Immature natural killer cell (primary cell): ENCODE data around the gene ADD1. TPM values are rescaled to one million over a fixed set of nuclear protein-coding genes. Genes with fewer than 3 reads are reported as not detected.
"Not testable (repeated sequence)": the region's sequence is repeated elsewhere in the genome, so short reads cannot be mapped to it uniquely, and the experiment has no call there.

Source experiments
- DNase-seq, 3 donors: peaks; one replicate each; pipeline ENCODE4 v3.0.0; 2022; ENCODE audit warnings: mixed read lengths in 1 of 3
- H3K27ac Mint-ChIP-seq, 6 donors: one replicate each; pipeline ENCODE4 v1.8.0; 2020; ENCODE audit warnings: mixed read lengths in 6 of 6, mild to moderate bottlenecking in 5 of 6, inconsistent platforms in 4 of 6, moderate library complexity in 3 of 6
- H3K27me3 Mint-ChIP-seq, 3 donors: one replicate each; pipeline ENCODE4 v1.8.0; 2020 to 2021; ENCODE audit warnings: low read depth in 3 of 3, mild to moderate bottlenecking in 3 of 3, mixed read lengths in 3 of 3, moderate library complexity in 3 of 3, inconsistent platforms in 1 of 3
- H3K36me3 Mint-ChIP-seq, 3 donors: one replicate each; pipeline ENCODE4 v1.8.0; 2020; ENCODE audit warnings: mixed read lengths in 3 of 3, inconsistent platforms in 2 of 3, mild to moderate bottlenecking in 2 of 3
- H3K4me1 Mint-ChIP-seq, 2 donors: one replicate each; pipeline ENCODE4 v1.8.0; 2020; ENCODE audit warnings: inconsistent platforms in 2 of 2, mild to moderate bottlenecking in 2 of 2, mixed read lengths in 2 of 2, moderate library complexity in 1 of 2
- H3K4me3 Mint-ChIP-seq, 5 donors: one replicate each; pipeline ENCODE4 v1.8.0; 2020; ENCODE audit warnings: mild to moderate bottlenecking in 5 of 5, mixed read lengths in 5 of 5, inconsistent platforms in 3 of 5, moderate library complexity in 3 of 5
- H3K9me3 Mint-ChIP-seq, 6 donors: one replicate each; pipeline ENCODE4 v1.8.0; 2020; ENCODE audit warnings: mild to moderate bottlenecking in 6 of 6, mixed read lengths in 6 of 6, inconsistent platforms in 4 of 6, moderate library complexity in 3 of 6
- polyA plus RNA-seq, 3 donors: library from polyadenylated mRNA; unstranded; fragments of 300-500 nt; fragmentation: Illumina TruSeq; gene quantifications; one replicate each; pipeline ENCODE4 v1.2.3, GENCODE V29; 2021

Gene ADD1
- polyA plus RNA-seq, 3 donors from 2014 or later, result 207 to 318 (median 314) TPM

- H3K36me3 Mint-ChIP-seq, result peaks cover 5 to 6% (median 5%) of the 10 kb centered on the region in 3 donors
- peaks cover 34 to 44% of the 10 kb centered on the region in 2 donors for H3K4me1 Mint-ChIP-seq
- H3K4me3 Mint-ChIP-seq, result peak overlapping the region; percentile 86 to 89 (median 88)
- peak overlapping the region; percentile 88 to 96 (median 94) for H3K27ac Mint-ChIP-seq
- peak in 1 of 3 donors; percentile 17 for DNase-seq
- peaks cover 4 to 29% (median 9%) of the 10 kb centered on the region in 3 donors for H3K27me3 Mint-ChIP-seq
- no peaks in the 10 kb centered on the region for H3K9me3 Mint-ChIP-seq
Measured at GRCh38 chr4:2933566-2934076, 90.0 kb downstream of the ADD1 start.

- Mint-ChIP-seq H3K9me3 (no peaks in the 10 kb centered on the region), H3K4me1 (peaks cover 40 to 50% of the 10 kb centered on the region in 2 donors), H3K4me3 (peak overlapping the region; percentile 83 to 88 (median 86)), H3K27me3 (peaks cover 2 to 29% (median 9%) of the 10 kb centered on the region in 3 donors), H3K27ac (peak overlapping the region in 5 of 6 donors; percentile 45 to 90 (median 76)), H3K36me3 (peaks cover 3 to 7% (median 6%) of the 10 kb centered on the region in 3 donors)
- peak; percentile 38 to 55 (median 53) for DNase-seq
Measured at GRCh38 chr4:2934077-2934812, 90.6 kb downstream of the ADD1 start.

GRCh38 chr4:2934813-2935761 lies 91.4 kb downstream of the ADD1 start:
- Mint-ChIP-seq H3K4me1 (peaks cover 40 to 51% of the 10 kb centered on the region in 2 donors), H3K27me3 (peaks cover 2 to 26% (median 9%) of the 10 kb centered on the region in 3 donors), H3K27ac (peak overlapping the region; percentile 81 to 95 (median 88)), H3K36me3 (peaks cover 3 to 7% (median 7%) of the 10 kb centered on the region in 3 donors), H3K9me3 (no peaks in the 10 kb centered on the region), H3K4me3 (peak overlapping the region; percentile 81 to 86 (median 84))
- peak; percentile 96 to 97 (median 97) for DNase-seq

GRCh38 chr4:2935762-2936743 lies 92.4 kb downstream of the ADD1 start:
- H3K4me3 Mint-ChIP-seq, result peak overlapping the region; percentile 81 to 86 (median 84)

GRCh38 chr4:2936773-2937145 lies 93.1 kb downstream of the ADD1 start:
- Mint-ChIP-seq H3K27me3 (peaks cover 2 to 22% (median 6%) of the 10 kb centered on the region in 3 donors), H3K4me3 (peak overlapping the region in 4 of 5 donors; percentile 57 to 86 (median 84)), H3K27ac (peak overlapping the region; percentile 67 to 95 (median 88)), H3K4me1 (peaks cover 41 to 48% of the 10 kb centered on the region in 2 donors), H3K9me3 (no peaks in the 10 kb centered on the region), H3K36me3 (peaks cover 3 to 10% (median 7%) of the 10 kb centered on the region in 3 donors)
- DNase-seq, result peak in 1 of 3 donors; percentile 28

More at GRCh38 chr4:2935762-2936743, 92.4 kb downstream of the ADD1 start:
- Mint-ChIP-seq H3K27me3 (peaks cover 2 to 26% (median 9%) of the 10 kb centered on the region in 3 donors), H3K4me1 (peaks cover 43 to 51% of the 10 kb centered on the region in 2 donors), H3K36me3 (peaks cover 3 to 7% (median 7%) of the 10 kb centered on the region in 3 donors), H3K9me3 (no peaks in the 10 kb centered on the region), H3K27ac (peak overlapping the region; percentile 81 to 95 (median 88))
- DNase-seq, result peak in 2 of 3 donors; percentile 30 to 68

- Mint-ChIP-seq H3K4me1 (peaks cover 40 to 44% of the 10 kb centered on the region in 2 donors), H3K27me3 (peaks cover under 1 to 22% (median 2%) of the 10 kb centered on the region in 3 donors), H3K9me3 (no peaks in the 10 kb centered on the region), H3K27ac (peak overlapping the region; percentile 59 to 95 (median 84)), H3K4me3 (peak overlapping the region in 2 of 5 donors; percentile 53 to 86), H3K36me3 (peaks cover 4 to 10% (median 7%) of the 10 kb centered on the region in 3 donors)
- DNase-seq, result no peak
Measured at GRCh38 chr4:2937146-2937857, 93.7 kb downstream of the ADD1 start.

GRCh38 chr4:2937986-2938385 lies 94.3 kb downstream of the ADD1 start:
- Mint-ChIP-seq H3K36me3 (peaks cover 7 to 10% (median 7%) of the 10 kb centered on the region in 3 donors), H3K27ac (peak overlapping the region in 1 of 6 donors; percentile 74), H3K4me1 (peaks cover 39 to 42% of the 10 kb centered on the region in 2 donors), H3K9me3 (no peaks in the 10 kb centered on the region), H3K4me3 (no peak overlapping the region), H3K27me3 (peaks cover 0 to 28% (median 2%) of the 10 kb centered on the region in 3 donors)
- no peak for DNase-seq

GRCh38 chr4:2938411-2938810 lies 94.8 kb downstream of the ADD1 start:
- H3K36me3 Mint-ChIP-seq, H3K9me3 Mint-ChIP-seq, DNase-seq, H3K4me3 Mint-ChIP-seq: not testable (repeated sequence)
- Mint-ChIP-seq H3K27ac (peak overlapping the region in 2 of 6 donors; percentile 5 to 50), H3K4me1 (peaks cover 34 to 38% of the 10 kb centered on the region in 2 donors), H3K27me3 (peaks cover 0 to 26% (median 2%) of the 10 kb centered on the region in 3 donors)

- DNase-seq, result no peak
- Mint-ChIP-seq H3K4me1 (peaks cover 34 to 42% of the 10 kb centered on the region in 2 donors), H3K27me3 (peaks cover 0 to 26% (median 4%) of the 10 kb centered on the region in 3 donors), H3K36me3 (peaks cover 7 to 13% (median 7%) of the 10 kb centered on the region in 3 donors), H3K4me3 (no peak overlapping the region), H3K27ac (peak overlapping the region in 3 of 6 donors; percentile 5 to 72 (median 50)), H3K9me3 (no peaks in the 10 kb centered on the region)
Measured at GRCh38 chr4:2938906-2939305, 95.3 kb downstream of the ADD1 start.

- H3K9me3 Mint-ChIP-seq, result no peaks in the 10 kb centered on the region
- DNase-seq, result no peak
- H3K4me3 Mint-ChIP-seq, result no peak overlapping the region
- peaks cover 3 to 24% (median 4%) of the 10 kb centered on the region in 3 donors for H3K27me3 Mint-ChIP-seq
- H3K36me3 Mint-ChIP-seq, result peaks cover 7 to 16% (median 7%) of the 10 kb centered on the region in 3 donors
- peaks cover 34 to 45% of the 10 kb centered on the region in 2 donors for H3K4me1 Mint-ChIP-seq
- H3K27ac Mint-ChIP-seq, result peak overlapping the region in 1 of 6 donors; percentile 72
Measured at GRCh38 chr4:2939383-2940243, 96.0 kb downstream of the ADD1 start.
